ENCODE measurements around the gene CST6.

GRCh38 chr11:66008468-66009101 lies 3.2 kb upstream of the CST6 start:
- no peak for TF ChIP-seq POLR2A (IDR thresholded peaks at IDR 0.05; ENCODE audit: low read depth, low read length)
- no peak for TF ChIP-seq CTCF (IDR thresholded peaks at IDR 0.05; ENCODE audit: extremely low read depth in 1 of 2, insufficient read depth in 1 of 2, low read depth in 1 of 2, low read length in 2 of 2)
- TF ChIP-seq FOS (IDR thresholded peaks at IDR 0.05; ENCODE audit: borderline replicate concordance, insufficient read depth, low read length), result no peak
- no peak for TF ChIP-seq JUN (IDR thresholded peaks at IDR 0.05; ENCODE audit: borderline replicate concordance, insufficient read depth, insufficient read length, low read depth)
- no peak for TF ChIP-seq EZH2 (IDR thresholded peaks at IDR 0.05; ENCODE audit: borderline replicate concordance, low read depth, low read length, severe bottlenecking)
- no peak for TF ChIP-seq POLR2AphosphoS5 (IDR thresholded peaks at IDR 0.05; ENCODE audit: insufficient read depth, low read depth, low read length)
- TF ChIP-seq, protein P1, sequence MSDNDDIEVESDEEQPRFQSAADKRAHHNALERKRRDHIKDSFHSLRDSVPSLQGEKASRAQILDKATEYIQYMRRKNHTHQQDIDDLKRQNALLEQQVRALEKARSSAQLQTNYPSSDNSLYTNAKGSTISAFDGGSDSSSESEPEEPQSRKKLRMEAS (IDR thresholded peaks at IDR 0.05; ENCODE audit: insufficient read depth, insufficient read length), result no peak
- TF ChIP-seq GATA2 (IDR thresholded peaks at IDR 0.05; ENCODE audit: insufficient read depth, insufficient read length, low read depth, low read length), result no peak
